Measurements from ENCODE around the gene EFNA1. TPM values are rescaled to one million over a fixed set of nuclear protein-coding genes. Genes with fewer than 3 reads are reported as not detected.
"Not testable (repeated sequence)": the region's sequence is repeated elsewhere in the genome, so short reads cannot be mapped to it uniquely, and the experiment has no call there.

EFNA1 gene
- total RNA-seq, 1 donor from 2014 or later: 22.1 TPM

- no peaks in the 10 kb centered on the region for H3K9me3 Mint-ChIP-seq (ENCODE audit: low read depth)
- no peaks in the 10 kb centered on the region for H3K36me3 Mint-ChIP-seq (ENCODE audit: insufficient read depth)
- no peak for DNase-seq (ENCODE audit: low spot score, unreplicated experiment)
- H3K4me3 Mint-ChIP-seq (ENCODE audit: low read depth): no peak overlapping the region
- peaks cover under 1% of the 10 kb centered on the region for H3K4me1 Mint-ChIP-seq (ENCODE audit: low read depth)
- H3K27me3 Mint-ChIP-seq: peaks cover 43% of the 10 kb centered on the region
- no peak overlapping the region for H3K27ac Mint-ChIP-seq
- no peak for TF ChIP-seq CTCF (IDR thresholded peaks at IDR 0.05; ENCODE audit: unreplicated experiment)
Observed at GRCh38 chr1:155145491-155145890, 17.8 kb downstream of the EFNA1 start.

GRCh38 chr1:155155996-155156643 lies 28.4 kb downstream of the EFNA1 start:
- H3K9me3 Mint-ChIP-seq (ENCODE audit: low read depth); DNase-seq (ENCODE audit: low spot score, unreplicated experiment); H3K36me3 Mint-ChIP-seq (ENCODE audit: insufficient read depth); H3K4me3 Mint-ChIP-seq (ENCODE audit: low read depth); H3K4me1 Mint-ChIP-seq (ENCODE audit: low read depth); H3K27ac Mint-ChIP-seq: not testable (repeated sequence)
- H3K27me3 Mint-ChIP-seq: peaks cover 33% of the 10 kb centered on the region

- no peak for TF ChIP-seq CTCF (IDR thresholded peaks at IDR 0.05; ENCODE audit: unreplicated experiment)
- H3K4me1 Mint-ChIP-seq (ENCODE audit: low read depth): no peaks in the 10 kb centered on the region
- no peak for DNase-seq (ENCODE audit: low spot score, unreplicated experiment)
- H3K27ac Mint-ChIP-seq: no peak overlapping the region
- H3K27me3 Mint-ChIP-seq: peaks cover 25% of the 10 kb centered on the region
- H3K36me3 Mint-ChIP-seq (ENCODE audit: insufficient read depth): no peaks in the 10 kb centered on the region
- H3K9me3 Mint-ChIP-seq (ENCODE audit: low read depth): no peaks in the 10 kb centered on the region
- H3K4me3 Mint-ChIP-seq (ENCODE audit: low read depth): no peak overlapping the region
Observed at GRCh38 chr1:155158991-155159390, 31.3 kb downstream of the EFNA1 start.

GRCh38 chr1:155160128-155160527 lies 32.5 kb downstream of the EFNA1 start:
- Mint-ChIP-seq H3K27me3 (peaks cover 20% of the 10 kb centered on the region), H3K27ac (peak overlapping the region; percentile 17), H3K4me1 (ENCODE audit: low read depth) (no peaks in the 10 kb centered on the region), H3K4me3 (ENCODE audit: low read depth) (no peak overlapping the region), H3K36me3 (ENCODE audit: insufficient read depth) (no peaks in the 10 kb centered on the region), H3K9me3 (ENCODE audit: low read depth) (no peaks in the 10 kb centered on the region)
- DNase-seq (ENCODE audit: low spot score, unreplicated experiment): no peak
- no peak for TF ChIP-seq CTCF (IDR thresholded peaks at IDR 0.05; ENCODE audit: unreplicated experiment)

- not testable (repeated sequence) for H3K4me3 Mint-ChIP-seq (ENCODE audit: low read depth); H3K9me3 Mint-ChIP-seq (ENCODE audit: low read depth); DNase-seq (ENCODE audit: low spot score, unreplicated experiment); H3K4me1 Mint-ChIP-seq (ENCODE audit: low read depth); H3K36me3 Mint-ChIP-seq (ENCODE audit: insufficient read depth); H3K27ac Mint-ChIP-seq
- peaks cover 15% of the 10 kb centered on the region for H3K27me3 Mint-ChIP-seq
Observed at GRCh38 chr1:155162631-155163030, 35.0 kb downstream of the EFNA1 start.

- not testable (repeated sequence) for DNase-seq (ENCODE audit: low spot score, unreplicated experiment); H3K9me3 Mint-ChIP-seq (ENCODE audit: low read depth); H3K27ac Mint-ChIP-seq; H3K4me3 Mint-ChIP-seq (ENCODE audit: low read depth); H3K36me3 Mint-ChIP-seq (ENCODE audit: insufficient read depth); H3K4me1 Mint-ChIP-seq (ENCODE audit: low read depth)
- peaks cover 15% of the 10 kb centered on the region for H3K27me3 Mint-ChIP-seq
Observed at GRCh38 chr1:155163785-155164184, 36.1 kb downstream of the EFNA1 start.

GRCh38 chr1:155164625-155165024 lies 36.9 kb downstream of the EFNA1 start:
- not testable (repeated sequence) for H3K4me3 Mint-ChIP-seq (ENCODE audit: low read depth); DNase-seq (ENCODE audit: low spot score, unreplicated experiment); H3K27ac Mint-ChIP-seq; H3K9me3 Mint-ChIP-seq (ENCODE audit: low read depth); H3K36me3 Mint-ChIP-seq (ENCODE audit: insufficient read depth); H3K4me1 Mint-ChIP-seq (ENCODE audit: low read depth)
- peaks cover 10% of the 10 kb centered on the region for H3K27me3 Mint-ChIP-seq

Data from progenitor cell of endocrine pancreas (in vitro differentiated cells).